RCC 7860 (cell line): ENCODE measurements around the gene PARP12.

Source experiments
- DNase-seq: peaks from one replicate; pipeline ENCODE4 v3.0.0-alpha.2; 2015; ENCODE audit warnings: low spot score
- FAIRE-seq: peaks from 2 replicates; lab custom pipeline; 2012; peaks lifted over from hg19 to GRCh38; lab: Jason Lieb, UNC

The PARP12 gene

GRCh38 chr7:139993592-139993991, 69.2 kb downstream of the PARP12 start:
- FAIRE-seq (no peak), DNase-seq (no peak)

DNA sequence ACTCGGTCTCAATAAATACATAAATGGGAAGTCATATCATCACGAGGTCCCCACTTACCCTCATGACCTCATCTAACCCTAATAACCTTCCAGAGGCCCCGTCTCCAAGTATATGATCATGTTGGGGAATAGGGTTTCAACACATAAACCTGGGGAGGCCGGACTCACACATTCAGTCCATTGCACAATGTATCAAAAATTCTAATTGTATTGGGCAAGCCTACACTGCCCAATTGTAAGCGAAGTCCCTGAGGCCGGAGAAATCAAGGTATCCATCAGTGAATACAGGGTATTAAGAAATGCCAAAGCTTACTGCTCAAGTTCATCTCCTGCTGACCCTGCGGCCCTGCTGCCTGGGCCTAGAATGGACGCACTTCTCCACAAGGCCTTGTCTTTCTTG, 69.6 kb downstream of the PARP12 start:
- FAIRE-seq = no peak
- no peak for DNase-seq

- FAIRE-seq = no peak
Measured at GRCh38 chr7:139992353-139993044, 70.3 kb downstream of the PARP12 start.

GRCh38 chr7:139991911-139992310, 70.8 kb downstream of the PARP12 start:
- DNase-seq (no peak), FAIRE-seq (no peak)

More at GRCh38 chr7:139992353-139993044, 70.3 kb downstream of the PARP12 start:
- no peak for DNase-seq

DNA sequence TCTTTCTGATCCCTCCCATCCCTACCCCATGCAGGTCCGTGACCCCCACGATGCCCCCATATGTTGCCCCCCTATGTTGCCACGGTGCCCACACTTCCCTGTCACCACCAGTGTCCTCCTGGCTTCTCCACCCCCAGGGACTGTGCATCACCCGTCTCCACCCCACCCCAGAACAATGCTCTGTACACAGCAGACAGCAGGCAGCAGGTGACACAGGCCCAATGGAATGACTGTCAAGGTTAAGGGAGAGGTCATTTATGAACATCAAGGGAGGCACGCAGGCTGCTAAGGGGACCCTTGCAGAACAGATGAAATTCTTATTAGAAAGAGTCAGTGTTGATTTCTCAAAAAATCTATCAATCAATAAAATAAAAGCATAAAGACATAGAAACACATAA, 71.5 kb downstream of the PARP12 start:
- FAIRE-seq (no peak), DNase-seq (no peak)

DNA sequence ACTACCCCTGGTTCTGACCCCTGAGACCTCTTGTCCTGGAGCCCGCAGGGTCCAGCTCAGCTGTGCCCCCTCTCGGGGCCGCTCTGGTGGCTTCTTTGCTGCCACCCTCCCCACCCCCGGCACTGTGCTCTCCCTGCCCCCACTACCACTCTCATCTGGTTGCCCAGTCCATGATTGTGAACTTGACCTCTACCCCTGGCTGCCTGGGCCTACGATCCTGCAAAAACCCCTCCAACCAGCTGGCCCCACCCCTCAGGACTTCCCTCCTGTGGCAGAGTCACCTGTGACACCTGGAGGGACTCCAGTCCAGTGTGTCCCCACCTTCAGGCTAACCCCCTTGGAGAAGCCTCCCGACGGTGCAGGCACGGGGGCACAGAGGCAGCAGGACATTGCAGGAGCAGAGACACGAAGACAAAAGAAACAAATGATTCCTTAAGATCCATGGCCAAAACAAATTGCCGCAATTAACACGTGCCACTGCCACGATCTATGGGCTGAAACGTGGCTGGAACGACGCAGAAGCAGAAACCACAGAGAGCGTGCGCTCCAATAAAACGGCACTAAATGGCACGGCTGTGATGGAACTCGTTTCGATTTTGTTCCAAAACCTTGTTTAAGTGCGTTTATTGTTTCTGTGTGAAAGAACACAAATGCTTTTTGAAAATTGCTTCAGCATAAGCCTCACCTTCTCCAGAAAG, 72.0 kb downstream of the PARP12 start:
- FAIRE-seq = no peak

GRCh38 chr7:139990142-139990535, 72.6 kb downstream of the PARP12 start:
- FAIRE-seq (no peak), DNase-seq (no peak)

More for the DNA sequence above, 72.0 kb downstream of the PARP12 start:
- no peak for DNase-seq

DNA sequence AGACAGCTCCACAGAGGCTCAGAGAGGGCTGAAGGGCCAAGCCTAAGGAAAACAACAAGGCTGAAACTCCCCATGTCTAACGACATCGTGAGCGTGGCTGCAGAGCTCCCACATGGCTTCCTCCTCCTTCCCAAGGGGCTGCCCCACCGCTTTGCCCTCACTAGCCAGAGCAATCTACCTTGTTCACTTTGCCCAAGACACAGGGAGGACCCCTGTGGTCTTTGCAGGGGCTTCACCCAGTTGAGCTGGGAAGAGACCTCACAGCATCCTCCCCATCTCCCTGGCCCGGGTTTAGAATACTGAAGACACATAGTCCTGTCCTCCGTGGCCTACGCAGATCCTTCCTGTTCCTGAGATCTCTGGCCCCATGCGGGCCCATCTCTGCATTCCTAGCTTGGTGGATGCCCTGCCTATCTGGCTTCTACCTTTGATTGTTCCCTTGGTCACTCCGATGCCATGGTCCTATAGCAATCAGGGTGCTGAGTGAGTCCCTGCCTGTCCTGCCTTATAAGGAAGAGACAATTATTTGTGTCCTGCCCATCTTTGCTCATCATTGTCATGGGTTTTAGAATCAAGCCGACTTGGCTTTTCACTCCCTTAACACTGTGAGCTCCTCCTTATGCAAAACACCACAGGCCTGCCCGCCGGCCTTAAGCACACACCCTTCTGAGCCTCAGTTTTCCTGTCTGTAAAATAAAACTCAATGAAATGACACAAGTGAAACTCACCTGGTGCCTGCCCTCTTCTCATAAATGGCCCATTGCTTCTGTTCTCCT, 73.2 kb downstream of the PARP12 start:
- no peak for DNase-seq
- FAIRE-seq = no peak

GRCh38 chr7:139987691-139988516, 74.8 kb downstream of the PARP12 start:
- FAIRE-seq = no peak

GRCh38 chr7:139985811-139986210, 76.9 kb downstream of the PARP12 start:
- FAIRE-seq (no peak), DNase-seq (no peak)

More at GRCh38 chr7:139987691-139988516, 74.8 kb downstream of the PARP12 start:
- DNase-seq = no peak

DNA sequence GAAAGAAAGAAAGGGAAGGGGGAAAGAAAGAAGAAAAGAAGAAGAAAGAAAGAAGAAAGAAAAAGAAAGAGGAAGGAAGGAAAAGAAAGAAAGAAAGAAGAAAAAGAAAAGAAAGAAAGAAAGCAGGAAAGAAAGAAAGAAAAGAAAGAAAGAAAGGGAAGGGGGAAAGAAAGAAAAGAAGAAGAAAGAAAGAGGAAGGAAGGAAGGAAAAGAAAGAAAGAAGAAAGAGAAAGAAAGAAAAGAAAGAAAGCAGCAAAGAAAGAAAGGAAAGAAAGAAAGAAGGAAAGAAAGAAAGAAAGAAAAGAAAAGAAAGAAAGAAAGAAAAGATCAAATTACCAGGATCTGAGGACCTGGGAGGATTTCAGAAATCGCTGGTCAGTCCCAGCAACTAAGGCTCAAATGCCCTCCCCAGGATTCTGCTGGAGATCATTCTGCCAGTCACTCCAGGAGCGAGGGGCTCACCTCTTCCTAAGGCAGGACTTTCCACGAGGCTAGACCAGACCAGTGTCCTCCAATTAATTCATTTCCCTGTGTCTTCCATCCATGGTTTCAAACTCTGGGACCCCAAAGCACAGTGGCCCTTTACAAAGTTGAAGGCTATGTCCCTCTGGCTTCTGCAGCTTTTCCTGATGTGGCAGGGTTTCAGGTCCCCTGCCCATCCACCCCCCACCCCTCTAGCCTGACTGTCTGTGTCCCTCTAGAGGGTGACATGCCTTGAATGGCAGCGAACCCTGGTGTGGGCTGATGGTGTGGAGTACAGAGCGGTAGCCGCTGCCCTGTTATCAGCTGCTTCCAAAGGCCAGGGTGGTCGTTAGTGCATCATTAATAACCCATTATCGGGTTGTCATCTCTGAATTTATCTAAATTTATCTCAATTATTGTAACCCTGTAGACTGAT, 77.9 kb downstream of the PARP12 start:
- FAIRE-seq = no peak
- DNase-seq = no peak

- FAIRE-seq (no peak), DNase-seq (no peak)
Measured at GRCh38 chr7:139982927-139983920, 79.5 kb downstream of the PARP12 start.

GRCh38 chr7:139981511-139981895, 81.2 kb downstream of the PARP12 start:
- no peak for FAIRE-seq
- no peak for DNase-seq

GRCh38 chr7:139976838-139977656, 85.7 kb downstream of the PARP12 start:
- DNase-seq = no peak
- no peak for FAIRE-seq

- FAIRE-seq (no peak), DNase-seq (no peak)
Measured at GRCh38 chr7:139976055-139976837, 86.5 kb downstream of the PARP12 start.

- no peak for DNase-seq
- no peak for FAIRE-seq
Measured at GRCh38 chr7:139974179-139974811, 88.5 kb downstream of the PARP12 start.
